CD4-positive, alpha-beta T cell treated with Interleukin-4 for 4 hours (primary cell): Measurements from ENCODE around the gene SOX8.

Source experiments
- DNase-seq: peaks from one replicate; pipeline ENCODE4 v3.0.0-alpha.2; 2020

The SOX8 gene

DNA sequence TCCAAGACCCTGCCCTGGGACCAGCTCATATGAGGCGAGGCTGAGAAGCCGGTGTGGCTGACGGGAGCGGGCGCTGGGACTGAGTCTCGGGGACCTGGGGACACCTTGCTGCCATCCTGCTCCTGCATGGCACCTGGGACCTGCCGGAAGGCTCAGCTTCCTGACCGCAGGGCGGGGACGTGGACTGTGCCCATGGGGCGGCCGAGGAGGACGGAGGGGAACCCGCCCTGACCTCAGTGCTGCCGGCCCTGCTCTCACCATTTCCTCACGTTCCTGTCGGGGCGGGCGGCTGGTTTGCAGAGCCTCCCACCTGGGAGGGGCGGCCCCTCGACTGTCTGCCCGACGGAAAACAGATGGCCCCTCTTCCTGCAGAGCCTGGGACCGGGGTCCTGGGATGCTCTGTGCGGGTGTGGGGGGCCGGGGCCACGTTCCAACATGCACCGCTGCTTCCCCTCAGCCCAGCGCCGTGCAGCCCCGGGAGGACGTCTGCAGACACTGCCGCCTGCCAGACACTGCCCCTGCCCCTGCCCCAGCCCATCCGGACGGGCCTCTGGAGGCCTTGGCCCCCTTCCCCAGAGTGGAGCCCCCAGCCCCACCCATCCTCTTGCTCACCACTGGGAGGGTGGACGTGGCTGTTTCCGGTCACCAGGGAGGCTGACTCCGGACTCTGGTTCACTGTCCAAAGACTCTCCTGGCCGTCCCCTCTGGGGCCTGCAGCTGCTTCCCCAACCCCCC, 47.1 kb downstream of the SOX8 start:
- DNase-seq, result no peak

DNA sequence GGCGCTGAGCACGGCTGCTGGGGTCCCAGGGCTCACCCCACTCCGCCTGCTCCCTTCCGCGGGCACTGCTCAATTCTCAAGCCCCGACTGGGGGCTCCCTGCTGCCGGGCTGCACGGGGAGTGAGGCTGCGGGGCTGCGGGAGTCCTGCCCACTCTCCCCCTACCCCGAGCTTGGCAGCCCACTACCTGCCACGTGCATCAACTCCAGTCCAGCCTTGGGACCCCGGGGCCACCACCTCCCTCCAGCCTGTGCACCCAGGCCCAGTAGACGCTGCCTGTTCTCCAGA, 47.6 kb downstream of the SOX8 start:
- no peak for DNase-seq

DNA sequence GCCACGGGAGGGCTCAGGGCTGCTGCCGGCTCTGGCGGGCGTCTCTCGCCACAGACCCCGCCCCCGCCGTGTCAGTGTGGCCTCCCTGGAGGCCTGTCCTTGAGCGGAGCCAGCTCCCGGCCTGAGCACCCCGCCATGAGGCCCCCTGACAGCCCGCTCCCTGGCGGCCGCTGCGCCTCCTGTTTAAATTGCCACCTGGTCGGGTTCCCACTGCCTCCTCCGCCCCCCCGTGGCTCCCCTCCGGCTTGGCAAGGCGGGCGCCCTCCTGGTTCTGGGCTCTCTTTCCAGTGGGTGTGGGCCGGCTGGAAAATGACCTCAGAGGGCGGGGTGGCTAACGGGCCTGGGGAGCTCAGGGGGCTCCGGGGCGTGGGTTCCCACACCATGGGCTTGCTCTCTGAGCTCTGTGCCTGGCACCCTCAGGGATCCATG, 48.9 kb downstream of the SOX8 start:
- DNase-seq, result no peak

DNA sequence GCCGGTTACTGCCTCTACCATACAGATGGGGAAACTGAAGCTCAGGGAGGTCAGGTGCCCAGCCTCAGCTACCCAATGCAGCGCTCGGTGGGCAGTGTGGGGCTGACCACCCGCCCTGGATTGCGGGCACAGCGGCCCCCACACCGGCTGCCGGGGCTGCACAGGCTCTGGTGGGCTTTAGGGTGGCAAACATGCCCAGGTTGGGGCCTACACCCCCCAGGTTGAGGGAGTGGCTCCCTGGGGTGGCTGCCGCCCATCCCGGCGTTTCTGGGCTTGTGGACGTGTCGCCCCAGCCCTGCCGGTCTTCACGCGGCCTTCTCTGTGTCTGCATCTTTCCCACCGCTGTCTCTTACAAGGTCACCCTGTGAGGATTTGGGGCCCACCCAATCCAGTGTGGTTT, 50.1 kb downstream of the SOX8 start:
- DNase-seq, result no peak

DNA sequence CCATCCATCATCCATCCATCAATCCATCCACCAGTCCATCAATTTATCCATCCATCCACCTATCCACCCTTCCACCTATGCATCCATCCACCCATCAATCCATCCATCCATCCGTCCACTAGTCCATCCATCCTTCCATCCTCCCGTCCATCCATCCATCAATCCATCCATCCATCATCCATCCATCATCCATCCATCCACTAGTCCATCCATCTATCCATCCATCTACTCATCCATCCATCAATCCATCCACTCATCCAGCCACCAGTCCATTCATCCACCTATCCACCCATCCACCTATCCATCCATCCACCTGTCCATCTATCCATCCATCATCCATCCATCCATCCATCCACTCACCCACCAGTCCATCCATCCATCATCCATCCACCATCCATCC, 51.0 kb downstream of the SOX8 start:
- DNase-seq, result no peak

DNA sequence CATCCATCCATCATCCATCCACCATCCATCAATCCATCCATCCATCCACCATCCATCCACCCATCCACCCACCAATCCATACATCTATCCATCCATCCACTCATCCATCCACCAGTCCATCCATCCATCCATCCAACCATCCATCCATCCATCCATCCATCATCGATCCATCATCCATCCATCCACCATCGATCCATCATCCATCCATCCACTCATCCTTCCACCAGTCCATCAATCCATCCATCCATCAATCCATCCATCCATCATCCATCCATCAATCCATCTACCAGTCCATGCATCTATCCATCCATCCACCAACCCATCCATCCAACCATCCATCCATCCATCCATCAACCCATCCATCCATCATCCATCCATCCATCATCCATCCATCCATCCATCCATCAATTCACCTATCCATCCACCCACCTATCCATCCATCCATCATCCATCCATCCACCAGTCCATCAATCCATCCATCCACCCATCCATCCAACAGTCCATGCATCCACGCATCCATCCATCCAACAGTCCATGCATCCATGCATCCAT, 51.6 kb downstream of the SOX8 start:
- DNase-seq, result no peak

DNA sequence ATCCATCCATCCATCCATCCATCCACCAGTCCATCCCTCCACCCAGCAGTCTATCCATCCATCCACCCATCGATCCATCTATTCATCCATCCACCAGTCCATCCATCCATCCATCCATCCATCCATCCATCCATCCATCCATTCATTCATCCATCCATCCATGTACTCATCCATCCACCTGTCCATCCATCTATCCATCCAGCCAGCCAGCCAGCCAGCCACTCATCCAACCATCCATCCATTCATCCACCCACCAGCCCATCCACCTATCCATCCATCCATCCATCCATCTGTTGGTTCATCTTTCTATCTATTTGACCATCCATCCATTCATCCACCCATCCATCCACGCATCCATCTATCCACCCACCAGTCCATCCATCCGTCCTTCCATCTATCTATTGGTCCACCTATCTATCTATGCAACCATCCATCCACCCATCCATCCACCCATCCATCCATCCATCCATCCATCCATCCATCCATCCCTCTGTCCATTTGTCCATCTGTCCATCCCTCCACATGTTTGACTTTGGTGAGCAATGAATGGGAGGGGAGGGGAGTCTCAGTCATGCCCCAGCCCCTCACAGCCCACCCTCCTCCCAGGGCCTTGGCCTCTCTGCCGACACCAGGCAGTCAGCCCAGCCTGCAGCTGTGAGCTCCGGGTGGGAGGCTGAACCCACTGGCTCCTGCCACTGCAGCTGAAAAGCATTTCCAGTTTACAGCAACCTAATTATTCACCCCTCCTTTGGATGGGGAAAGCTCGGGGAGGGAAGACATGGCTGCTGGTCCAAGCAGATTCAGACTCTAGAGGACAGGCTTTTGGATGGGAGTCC, 52.9 kb downstream of the SOX8 start:
- no peak for DNase-seq

DNA sequence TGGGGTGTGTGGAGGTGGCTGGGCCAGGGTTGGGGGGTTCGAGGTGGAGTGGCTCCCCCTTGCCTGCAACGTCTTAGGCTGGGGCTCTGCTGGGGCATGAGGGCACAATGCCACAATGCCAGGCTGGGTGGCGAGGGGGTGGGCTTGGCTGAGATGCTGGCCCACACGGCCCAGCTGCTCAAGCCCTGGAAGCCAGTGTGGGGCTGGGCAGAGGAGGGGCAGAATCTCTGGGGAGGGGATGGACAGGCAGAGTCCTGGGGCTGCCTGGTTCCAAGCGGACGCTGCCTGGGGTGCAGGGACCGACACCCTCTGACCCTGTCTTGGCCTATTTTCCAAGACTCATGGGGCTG, 53.5 kb downstream of the SOX8 start:
- no peak for DNase-seq

DNA sequence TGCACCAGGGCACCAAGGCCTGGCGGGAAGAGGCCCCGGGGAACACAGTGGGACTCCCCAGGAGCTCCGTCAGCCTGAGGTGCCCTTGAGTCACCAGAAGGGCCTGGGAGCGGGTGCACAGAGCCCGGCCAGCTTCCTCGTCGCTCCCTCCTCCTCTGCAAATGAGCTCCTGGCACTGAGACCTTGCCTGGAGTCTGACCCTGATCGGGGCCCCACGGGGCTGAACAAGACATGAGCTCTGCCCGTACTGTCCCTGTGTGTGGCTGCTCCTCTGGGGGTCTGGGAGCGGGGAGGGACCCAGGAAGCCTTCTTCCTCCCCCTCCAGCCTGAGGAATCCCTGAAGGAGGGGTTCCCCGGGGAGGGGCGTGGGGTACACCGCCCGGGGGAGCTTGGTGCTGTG, 54.6 kb downstream of the SOX8 start:
- no peak for DNase-seq
